GM23338 (cell line): ENCODE measurements around the gene NAA80. TPM values are rescaled to one million over a fixed set of nuclear protein-coding genes. Genes with fewer than 3 reads are reported as not detected.

ENCODE experiments used
- ATAC-seq: fragments of 200-7000 bp; cut with Tn5 transposase; 3 replicates; pipeline ENCODE4 v1.9.1; 2020
- DNase-seq: peaks from one replicate; pipeline ENCODE4 v3.0.0-alpha.2; 2015; ENCODE audit warnings: low spot score
- H2AFZ ChIP-seq: fragments of 200-600 bp; sonication (generic); 2 replicates; pipeline ENCODE4 v1.8.0; 2016; ENCODE audit warnings: antibody characterized with exemption, mild to moderate bottlenecking, moderate library complexity
- H3F3A ChIP-seq: fragments of 200-600 bp; sonication (generic); replicated peaks from 2 replicates; pipeline ENCODE4 v1.8.0; 2017; ENCODE audit warnings: antibody characterized with exemption, mixed run types, low read depth
- H3K27ac ChIP-seq: fragments of 200-600 bp; sonication (generic); 2 replicates; pipeline ENCODE4 v1.6.1; 2016; ENCODE audit warnings: low read depth
- H3K27me3 ChIP-seq: fragments of 200-600 bp; sonication (generic); 2 replicates; pipeline ENCODE4 v1.8.0; 2016; ENCODE audit warnings: mild to moderate bottlenecking, mixed run types, moderate library complexity; ENCODE audit not compliant: insufficient read depth
- H3K36me3 ChIP-seq: fragments of 200-600 bp; sonication (generic); 2 replicates; pipeline ENCODE4 v1.8.0; 2016; ENCODE audit warnings: mild to moderate bottlenecking; ENCODE audit not compliant: insufficient read depth
- H3K4me1 ChIP-seq: fragments of 200-600 bp; sonication (generic); 2 replicates; pipeline ENCODE4 v1.8.0; 2016; ENCODE audit warnings: mild to moderate bottlenecking, moderate library complexity; ENCODE audit not compliant: insufficient read depth
- H3K4me2 ChIP-seq: fragments of 200-600 bp; sonication (generic); 2 replicates; pipeline ENCODE4 v1.7.1; 2017; ENCODE audit warnings: mixed run types
- H3K4me3 ChIP-seq: fragments of 200-600 bp; sonication (generic); 2 replicates; pipeline ENCODE4 v1.6.1; 2016; ENCODE audit warnings: mixed run types
- H3K79me2 ChIP-seq: fragments of 200-600 bp; sonication (generic); replicated peaks from 2 replicates; pipeline ENCODE4 v1.8.0; 2017; ENCODE audit warnings: mild to moderate bottlenecking; ENCODE audit not compliant: insufficient read depth
- H3K9me2 ChIP-seq: fragments of 200-600 bp; sonication (generic); 2 replicates; pipeline ENCODE4 v1.8.0; 2017; ENCODE audit not compliant: insufficient read depth
- H4K20me1 ChIP-seq: fragments of 200-600 bp; sonication (generic); replicated peaks from 2 replicates; pipeline ENCODE4 v1.8.0; 2017; ENCODE audit warnings: mild to moderate bottlenecking; ENCODE audit not compliant: insufficient read depth
- H3K27ac Mint-ChIP-seq: 2 replicates; pipeline ENCODE4 v1.8.0; 2020; ENCODE audit warnings: inconsistent platforms, mild to moderate bottlenecking, moderate library complexity, mixed read lengths
- H3K27me3 Mint-ChIP-seq: 3 replicates; pipeline ENCODE4 v1.8.0; 2022; ENCODE audit warnings: low read depth, mild to moderate bottlenecking, moderate library complexity, mixed read lengths, inconsistent platforms; ENCODE audit not compliant: insufficient read depth, poor library complexity
- H3K36me3 Mint-ChIP-seq: 3 replicates; pipeline ENCODE4 v1.8.0; 2021; ENCODE audit warnings: low read depth, mild to moderate bottlenecking, inconsistent platforms, moderate library complexity, mixed read lengths
- H3K4me1 Mint-ChIP-seq: 3 replicates; pipeline ENCODE4 v1.8.0; 2020; ENCODE audit warnings: mild to moderate bottlenecking, inconsistent platforms, mixed read lengths
- H3K4me3 Mint-ChIP-seq: 3 replicates; pipeline ENCODE4 v1.8.0; 2021; ENCODE audit warnings: moderate library complexity, mild to moderate bottlenecking, inconsistent platforms, mixed read lengths
- H3K9me3 Mint-ChIP-seq: 3 replicates; pipeline ENCODE4 v1.8.0; 2020; ENCODE audit warnings: moderate library complexity, mild to moderate bottlenecking, inconsistent platforms, mixed read lengths
- ETS1 ChIP-seq: IDR thresholded peaks from 2 replicates; pipeline ENCODE4 v1.6.1; 2016; ENCODE audit warnings: antibody characterized with exemption
- POLR2AphosphoS5 ChIP-seq: IDR thresholded peaks from 2 replicates; pipeline ENCODE4 v1.6.1; 2016; ENCODE audit warnings: antibody characterized with exemption, low read depth
- REST ChIP-seq: IDR thresholded peaks from one replicate; pipeline ENCODE4 v1.6.1; 2018; ENCODE audit warnings: antibody characterized with exemption; ENCODE audit not compliant: unreplicated experiment
- ZNF462 ChIP-seq: fragments of 250-450 bp; sonication (Bioruptor Pico); IDR thresholded peaks from 2 replicates; pipeline ENCODE4 v1.5.0; 2020; ENCODE audit warnings: mild to moderate bottlenecking, moderate library complexity
- polyA plus RNA-seq: library from polyadenylated mRNA; unstranded; fragments of >200 nt; fragmentation: Nextera tagmentation; extraction: Ambion mirVana; gene quantifications from 2 replicates; pipeline ENCODE4 v1.2.1, GENCODE V29; 2016
- total RNA-seq: library from RNA; depleted of rRNA; stranded (reverse); fragments of >200 nt; shearing (Covaris generic); gene quantifications from 2 replicates; pipeline ENCODE4 v1.2.3, GENCODE V29; 2014
- TF ChIP-seq, protein P1 (sequence below), 2 experiments: fragments of 200-600 bp in 1 of 2; sonication (generic) in 1 of 2; conservative IDR thresholded peaks; 2 replicates each; pipeline versions ENCODE4 v1.5.1 to v1.6.1; 2016 to 2017; ENCODE audit warnings: antibody characterized with exemption in 2 of 2, low read depth in 2 of 2, mild to moderate bottlenecking in 2 of 2, moderate library complexity in 1 of 2

Gene NAA80
- total and polyA plus RNA-seq, 2 experiments from 2014 or later: 12.1 to 16.7 TPM

- TF ChIP-seq, protein P1, sequence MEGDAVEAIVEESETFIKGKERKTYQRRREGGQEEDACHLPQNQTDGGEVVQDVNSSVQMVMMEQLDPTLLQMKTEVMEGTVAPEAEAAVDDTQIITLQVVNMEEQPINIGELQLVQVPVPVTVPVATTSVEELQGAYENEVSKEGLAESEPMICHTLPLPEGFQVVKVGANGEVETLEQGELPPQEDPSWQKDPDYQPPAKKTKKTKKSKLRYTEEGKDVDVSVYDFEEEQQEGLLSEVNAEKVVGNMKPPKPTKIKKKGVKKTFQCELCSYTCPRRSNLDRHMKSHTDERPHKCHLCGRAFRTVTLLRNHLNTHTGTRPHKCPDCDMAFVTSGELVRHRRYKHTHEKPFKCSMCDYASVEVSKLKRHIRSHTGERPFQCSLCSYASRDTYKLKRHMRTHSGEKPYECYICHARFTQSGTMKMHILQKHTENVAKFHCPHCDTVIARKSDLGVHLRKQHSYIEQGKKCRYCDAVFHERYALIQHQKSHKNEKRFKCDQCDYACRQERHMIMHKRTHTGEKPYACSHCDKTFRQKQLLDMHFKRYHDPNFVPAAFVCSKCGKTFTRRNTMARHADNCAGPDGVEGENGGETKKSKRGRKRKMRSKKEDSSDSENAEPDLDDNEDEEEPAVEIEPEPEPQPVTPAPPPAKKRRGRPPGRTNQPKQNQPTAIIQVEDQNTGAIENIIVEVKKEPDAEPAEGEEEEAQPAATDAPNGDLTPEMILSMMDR (conservative IDR thresholded peaks at IDR 0.05; ENCODE audit: low read depth in 2 of 2): no peak
- TF ChIP-seq ETS1 (no peak), REST (no peak)
These were observed 23.9 kb upstream of the NAA80 start (continued) for GRCh38 chr3:50323092-50323600.

GRCh38 chr3:50322386-50323091 lies 23.3 kb upstream of the NAA80 start, which contains the start of gene HYAL2:
HYAL2 (minus strand) TSS chr3:50322745; CDS start chr3:50320489, 2,256 bp downstream.
- Mint-ChIP-seq H3K4me3 (peak within 1 kb of the TSS; percentile 86), H3K9me3 (no peaks in the 10 kb centered on the region), H3K27ac (peak within 1 kb of the TSS; percentile 99), H3K36me3 (peaks cover 42% of the 10 kb centered on the region), H3K4me1 (peaks cover 47% of the 10 kb centered on the region), H3K27me3 (peaks cover 11% of the 10 kb centered on the region)
- ATAC-seq (peak; percentile 35), DNase-seq (peak; percentile 77)
- Histone ChIP-seq H3K9me2 (no peaks in the 10 kb centered on the region), H3K36me3 (peaks cover 8% of the 10 kb centered on the region), H2AFZ (peak within 1 kb of the TSS; percentile 93), H3K4me1 (peaks cover 21% of the 10 kb centered on the region), H3K4me2 (peak within 1 kb of the TSS; percentile 99), H3F3A (peaks cover 23% of the 10 kb centered on the region; the same call in 1 of the 2 replicates), H3K27me3 (no peaks in the 10 kb centered on the region), H3K4me3 (peak within 1 kb of the TSS; percentile 97), H3K79me2 (peaks cover 35% of the 10 kb centered on the region), H3K27ac (peak within 1 kb of the TSS; percentile 100), H4K20me1 (peaks cover 11% of the 10 kb centered on the region; the same call in 1 of the 2 replicates)
- TF ChIP-seq ZNF462 (CRISPR knock-in tag) (no peak), POLR2AphosphoS5 (peak; percentile 50)
- TF ChIP-seq, protein P1 (conservative IDR thresholded peaks at IDR 0.05; ENCODE audit: low read depth in 2 of 2): 0 out of 4 replicates have a peak, but pooled peaks of 1 of the 2 experiments have one; percentile 3
